HT1080 (cell line): ENCODE results near the gene JMJD8. TPM values are rescaled to one million over a fixed set of nuclear protein-coding genes. Genes with fewer than 3 reads are reported as not detected.

ENCODE experiments used
- DNase-seq: peaks from one replicate; pipeline ENCODE4 v3.0.0-alpha.2; 2015; ENCODE audit warnings: low read depth
- total RNA-seq: library from RNA; depleted of rRNA; stranded (reverse); fragments of >200 nt; shearing (Covaris generic); gene quantifications from 2 replicates; pipeline ENCODE4 v1.2.3, GENCODE V29; 2014

The JMJD8 gene
- total RNA-seq, 1 experiment from 2014 or later, result 46.2 TPM

GRCh38 chr16:662095-662494 lies 22.0 kb downstream of the JMJD8 start:
- DNase-seq, result no peak

GRCh38 chr16:661184-661821 lies 22.8 kb downstream of the JMJD8 start:
- DNase-seq, result no peak

- DNase-seq, result no peak
Observed at GRCh38 chr16:660459-661183, 23.5 kb downstream of the JMJD8 start.

- DNase-seq, result no peak
Observed at GRCh38 chr16:660132-660458, 24.0 kb downstream of the JMJD8 start.

GRCh38 chr16:659618-660017 lies 24.5 kb downstream of the JMJD8 start:
- no peak for DNase-seq

GRCh38 chr16:658679-659571 lies 25.2 kb downstream of the JMJD8 start:
- no peak for DNase-seq

- DNase-seq, result no peak
Observed at GRCh38 chr16:657487-657886, 26.6 kb downstream of the JMJD8 start.

- DNase-seq, result no peak
Observed at GRCh38 chr16:654034-654433, 30.1 kb downstream of the JMJD8 start.

- no peak for DNase-seq
Observed at GRCh38 chr16:652454-653305, 31.5 kb downstream of the JMJD8 start.

GRCh38 chr16:651844-652243 lies 32.3 kb downstream of the JMJD8 start:
- no peak for DNase-seq

GRCh38 chr16:649631-650030 lies 34.5 kb downstream of the JMJD8 start:
- DNase-seq, result no peak

GRCh38 chr16:648781-649589 lies 35.1 kb downstream of the JMJD8 start, which contains the start of gene WDR90:
Gene WDR90 (plus strand): TSS chr16:649365. CDS start chr16:649417, 52 bp downstream.
- peak; percentile 88 for DNase-seq

- DNase-seq, result peak; percentile 54
Observed at GRCh38 chr16:648071-648780, 35.9 kb downstream of the JMJD8 start.

- DNase-seq, result no peak
Observed at GRCh38 chr16:647173-647902, 36.8 kb downstream of the JMJD8 start.

GRCh38 chr16:646679-647172 lies 37.4 kb downstream of the JMJD8 start:
- DNase-seq, result no peak

- no peak for DNase-seq
Observed at GRCh38 chr16:645852-646678, 38.1 kb downstream of the JMJD8 start.

- no peak for DNase-seq
Observed at GRCh38 chr16:644556-644955, 39.6 kb downstream of the JMJD8 start.

- DNase-seq, result no peak
Observed at GRCh38 chr16:643050-643368, 41.1 kb downstream of the JMJD8 start.
